Right lobe of liver (tissue), 6 donors: ENCODE measurements around the gene COPS9. TPM values are rescaled to one million over a fixed set of nuclear protein-coding genes. Genes with fewer than 3 reads are reported as not detected.

Experiments
- ATAC-seq, 4 donors: fragments of 200-7000 bp; cut with Tn5 transposase; one replicate each; pipeline ENCODE4 v1.9.1; 2020; ENCODE audit warnings: mild to moderate bottlenecking in 4 of 4, moderate library complexity in 4 of 4
- DNase-seq, 3 donors: peaks; one replicate each; pipeline ENCODE4 v3.0.0-alpha.2; 2020
- H3K27ac ChIP-seq, 3 donors: fragments of 200-600 bp; one replicate each; pipeline ENCODE4 v1.8.0; 2022
- H3K27me3 ChIP-seq, 2 donors: fragments of 200-600 bp; one replicate each; pipeline ENCODE4 v1.8.0; 2022
- H3K36me3 ChIP-seq, 4 donors: fragments of 200-600 bp; sonication (generic) in 1 of 4; one replicate each; pipeline versions ENCODE4 v1.5.1 to v1.8.0; 2017 to 2022; ENCODE audit warnings: control low read depth in 1 of 4
- H3K4me1 ChIP-seq, 4 donors: fragments of 200-600 bp; sonication (generic) in 1 of 4; one replicate each; pipeline versions ENCODE4 v1.5.1 to v1.8.0; 2017 to 2022; ENCODE audit warnings: control low read depth in 1 of 4
- H3K4me3 ChIP-seq, 3 donors: fragments of 200-600 bp; one replicate each; pipeline ENCODE4 v1.8.0; 2022
- H3K9me3 ChIP-seq, 4 donors: fragments of 200-600 bp; sonication (generic) in 1 of 4; one replicate each; pipeline versions ENCODE4 v1.5.1 to v1.8.0; 2017 to 2022; ENCODE audit warnings: control low read depth in 1 of 4
- POLR2A ChIP-seq: fragments of 450-650 bp; IDR thresholded peaks from one replicate; pipeline ENCODE4 v1.6.1; 2017; ENCODE audit warnings: antibody characterized with exemption, mild to moderate bottlenecking
- WGBS: methylation state at CpG from one replicate; pipeline ENCODE4 v1.1.6; 2018; ENCODE audit warnings: low coverage, low lambda C conversion rate; ENCODE audit not compliant: insufficient coverage; ENCODE audit errors: missing lambda C conversion rate; 5-methylcytosine and 5-hydroxymethylcytosine counted together
- intact Hi-C, 2 donors: fragments of 100-400 bp; cut with DNase I; formaldehyde crosslinking; loops; one replicate each; pipeline versions ENCODE4 v1.11.2 to v1.14.1; 2022
- total RNA-seq, 6 experiments: library from RNA; depleted of rRNA in 2 of 6; stranded (reverse); fragments of >200 nt in 2 of 6; fragmentation: NEBNext Ultra II Directional in 3 of 6; extraction: Animal tissue kit (Norgen Biotek cat#: 25700) in 3 of 6; gene quantifications; one replicate each; pipeline versions ENCODE4 v1.1.0 to v1.2.4, GENCODE V29; 2016 to 2023
- TF ChIP-seq, protein P1 (sequence below), 4 donors: fragments of 200-600 bp in 3 of 4; fragments of 450-650 bp in 1 of 4; IDR thresholded peaks; one replicate each; pipeline versions ENCODE4 v1.5.1 to v1.8.0; 2016 to 2022; ENCODE audit warnings: antibody characterized with exemption in 4 of 4, mild to moderate bottlenecking in 2 of 4
- donor health status: DM: no; HTN: yes; CAD: no.
- donor health status: DM: no; HTN: no; CAD: no.
- donor health status: DM: no; HTN: no; CAD: no.
- donor health status: DM: no; HTN: yes; CAD: no.
- donor health status: DM: no; HTN: yes; CAD: no.

COPS9 gene
- total RNA-seq, 6 experiments from 2014 or later, result 33.1 to 66.1 (median 45.8) TPM

DNA sequence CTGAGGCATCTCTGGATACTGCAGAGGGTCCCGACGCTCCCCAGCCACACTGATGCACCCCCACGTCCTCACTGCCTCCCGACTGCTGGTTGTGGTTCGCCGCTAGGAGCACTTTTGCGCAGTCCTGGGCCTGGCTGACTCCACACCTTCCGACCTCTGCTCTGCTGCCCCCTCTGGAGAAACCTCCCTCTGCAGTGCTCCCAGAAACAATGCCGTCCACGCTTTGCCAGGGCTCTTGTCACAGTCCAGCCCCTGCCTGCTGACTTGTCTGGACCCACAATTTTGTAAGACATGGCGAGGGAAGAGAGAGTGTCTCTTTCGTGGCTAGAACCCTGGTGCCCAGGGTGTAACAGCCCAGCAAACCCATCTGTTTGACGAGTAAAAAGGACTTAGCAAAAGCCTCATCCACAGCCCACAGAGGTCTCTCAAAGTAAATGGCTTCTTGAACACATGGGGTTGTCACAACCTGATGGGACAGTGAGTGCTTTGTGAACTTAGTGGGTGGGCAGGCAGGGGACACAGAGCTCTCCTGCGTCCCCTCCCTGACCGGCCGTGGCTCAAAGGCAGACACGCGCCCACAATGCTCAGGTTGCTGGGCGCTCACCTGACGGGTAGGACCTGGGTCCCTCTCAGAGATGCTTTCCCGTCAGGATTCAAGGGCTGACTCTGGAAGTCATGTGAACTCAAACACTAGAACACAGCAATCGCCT, 4.0 kb downstream of the COPS9 start:
- H3K4me1 ChIP-seq, result peaks cover 0 to 11% (median 2%) of the 10 kb centered on the region in 4 donors
- WGBS, result 93% methylated on average over 3 of the region's 22 CpGs
- no peaks in the 10 kb centered on the region for H3K27me3 ChIP-seq
- H3K36me3 ChIP-seq, result peaks cover 0 to 50% (median 19%) of the 10 kb centered on the region in 4 donors
- ATAC-seq, result no peak
- no peak overlapping the region for H3K4me3 ChIP-seq
- no peak overlapping the region for H3K27ac ChIP-seq
- intact Hi-C loops, result no loop called here
- no peaks in the 10 kb centered on the region for H3K9me3 ChIP-seq
- DNase-seq, result peak in 1 of 3 donors; percentile 28
- TF ChIP-seq, protein P1, sequence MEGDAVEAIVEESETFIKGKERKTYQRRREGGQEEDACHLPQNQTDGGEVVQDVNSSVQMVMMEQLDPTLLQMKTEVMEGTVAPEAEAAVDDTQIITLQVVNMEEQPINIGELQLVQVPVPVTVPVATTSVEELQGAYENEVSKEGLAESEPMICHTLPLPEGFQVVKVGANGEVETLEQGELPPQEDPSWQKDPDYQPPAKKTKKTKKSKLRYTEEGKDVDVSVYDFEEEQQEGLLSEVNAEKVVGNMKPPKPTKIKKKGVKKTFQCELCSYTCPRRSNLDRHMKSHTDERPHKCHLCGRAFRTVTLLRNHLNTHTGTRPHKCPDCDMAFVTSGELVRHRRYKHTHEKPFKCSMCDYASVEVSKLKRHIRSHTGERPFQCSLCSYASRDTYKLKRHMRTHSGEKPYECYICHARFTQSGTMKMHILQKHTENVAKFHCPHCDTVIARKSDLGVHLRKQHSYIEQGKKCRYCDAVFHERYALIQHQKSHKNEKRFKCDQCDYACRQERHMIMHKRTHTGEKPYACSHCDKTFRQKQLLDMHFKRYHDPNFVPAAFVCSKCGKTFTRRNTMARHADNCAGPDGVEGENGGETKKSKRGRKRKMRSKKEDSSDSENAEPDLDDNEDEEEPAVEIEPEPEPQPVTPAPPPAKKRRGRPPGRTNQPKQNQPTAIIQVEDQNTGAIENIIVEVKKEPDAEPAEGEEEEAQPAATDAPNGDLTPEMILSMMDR (IDR thresholded peaks at IDR 0.05), result no peak
- no peak for TF ChIP-seq POLR2A

DNA sequence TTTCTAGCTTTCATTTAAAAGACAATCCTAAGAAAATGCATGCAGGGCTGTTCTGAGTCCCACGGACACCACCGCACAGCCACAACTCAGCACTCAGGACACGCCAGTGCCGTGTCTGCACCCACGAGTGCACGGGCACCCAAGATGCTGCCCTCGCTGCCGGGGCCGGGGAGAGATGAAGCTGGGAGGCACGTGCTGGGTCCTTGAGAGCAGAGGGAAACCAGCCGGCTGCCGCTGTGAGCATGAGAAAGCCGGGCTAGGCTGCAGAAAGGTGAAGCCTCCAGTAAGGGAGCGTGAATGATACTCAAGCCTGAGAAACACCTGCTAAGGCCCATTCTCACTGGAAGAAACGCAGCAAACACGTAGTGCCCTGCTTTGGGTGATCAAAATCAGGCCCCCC, 4.8 kb downstream of the COPS9 start:
- Histone ChIP-seq H3K9me3 (no peaks in the 10 kb centered on the region), H3K4me3 (no peak overlapping the region), H3K27ac (no peak overlapping the region), H3K36me3 (peaks cover 0 to 50% (median 19%) of the 10 kb centered on the region in 4 donors), H3K27me3 (no peaks in the 10 kb centered on the region), H3K4me1 (peaks cover 0 to 11% (median 2%) of the 10 kb centered on the region in 4 donors)
- 84% methylated on average over 5 of the region's 16 CpGs for WGBS
- intact Hi-C loops, result no loop called here
- no peak for DNase-seq
- TF ChIP-seq, protein P1 (IDR thresholded peaks at IDR 0.05), result no peak
- TF ChIP-seq POLR2A, result no peak
- no peak for ATAC-seq

DNA sequence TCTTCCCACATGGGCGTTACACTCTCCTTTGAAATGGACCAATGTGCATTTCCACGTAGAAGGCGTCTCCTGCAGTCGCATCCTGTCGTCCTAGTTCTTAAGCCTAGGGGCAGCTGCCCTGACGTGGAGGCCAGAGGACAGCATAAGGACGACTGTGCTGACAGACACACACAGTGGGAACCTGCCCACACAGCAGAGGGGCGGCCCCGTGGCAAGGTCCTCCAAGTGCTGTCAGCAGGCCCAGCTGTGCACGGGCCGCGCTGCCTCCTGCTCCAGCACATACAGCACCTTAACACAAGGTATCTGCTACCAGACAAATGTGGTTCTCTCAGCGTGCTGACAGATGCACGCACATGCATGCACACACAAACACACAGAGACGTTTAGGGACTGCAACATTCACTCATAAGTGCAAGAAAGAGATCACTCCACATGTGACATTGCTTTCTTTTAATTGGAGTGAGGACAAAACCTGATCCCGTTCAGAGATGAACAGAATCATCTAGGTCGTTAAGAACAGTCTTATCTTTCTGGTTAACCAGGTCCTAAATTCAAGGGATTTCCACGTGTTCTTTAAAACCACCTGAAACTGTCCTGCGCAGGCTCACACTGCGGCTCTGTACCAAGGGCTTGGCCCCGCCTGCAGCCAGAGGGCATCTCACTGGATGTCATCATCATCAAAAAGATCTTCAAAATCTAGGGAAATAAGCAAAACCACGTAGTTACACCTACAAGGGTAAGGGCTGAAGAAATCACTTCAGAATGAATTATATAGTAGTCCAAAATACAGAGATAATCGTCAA, 5.5 kb downstream of the COPS9 start:
- Histone ChIP-seq H3K36me3 (peaks cover 0 to 50% (median 19%) of the 10 kb centered on the region in 4 donors), H3K4me3 (no peak overlapping the region), H3K27me3 (no peaks in the 10 kb centered on the region), H3K9me3 (no peaks in the 10 kb centered on the region), H3K4me1 (peaks cover 0 to 11% (median 2%) of the 10 kb centered on the region in 4 donors), H3K27ac (no peak overlapping the region)
- ATAC-seq (no peak), DNase-seq (no peak)
- intact Hi-C loops, result no loop called here
- WGBS, result 87% methylated on average over 12 of the region's 23 CpGs
- TF ChIP-seq, protein P1 (IDR thresholded peaks at IDR 0.05), result no peak
- TF ChIP-seq POLR2A, result no peak

DNA sequence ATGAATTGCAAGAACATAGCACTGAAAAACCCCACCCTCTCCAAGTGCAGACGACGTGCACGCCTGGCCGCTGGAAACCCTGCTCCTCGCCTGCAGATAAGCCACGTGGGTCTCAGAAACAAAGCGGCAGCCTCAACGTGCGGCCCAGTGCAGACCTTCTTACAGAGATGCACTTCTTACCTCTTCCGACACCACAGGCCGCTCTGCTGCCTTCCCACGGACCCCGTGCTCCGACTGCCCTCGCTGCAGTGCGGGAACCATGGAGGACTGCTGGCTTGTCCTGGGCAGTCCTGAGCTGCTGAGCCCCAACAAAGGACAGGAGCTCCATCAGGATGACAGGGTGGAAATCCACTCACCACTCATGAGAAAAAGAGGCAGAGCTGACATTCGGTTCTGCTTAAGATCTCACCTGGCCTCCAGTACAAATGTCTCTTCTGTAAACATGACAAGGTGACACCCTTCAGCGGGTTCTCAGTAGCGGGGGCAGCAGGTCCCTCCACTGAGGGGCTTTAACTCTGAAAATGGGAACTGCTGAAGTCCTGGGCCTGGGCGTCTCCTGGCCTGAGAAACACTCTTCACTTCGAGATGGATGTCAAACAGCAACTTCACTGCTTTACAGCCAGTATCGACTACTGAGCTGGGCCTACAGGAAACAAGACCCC, 6.2 kb downstream of the COPS9 start:
- no peaks in the 10 kb centered on the region for H3K27me3 ChIP-seq
- TF ChIP-seq, protein P1 (IDR thresholded peaks at IDR 0.05), result no peak
- TF ChIP-seq POLR2A, result no peak
- intact Hi-C loops, result no loop called here
- DNase-seq (no peak), ATAC-seq (no peak)
- H3K4me1 ChIP-seq, result peaks cover 0 to 4% (median 0%) of the 10 kb centered on the region in 4 donors
- no peak overlapping the region for H3K27ac ChIP-seq
- no peak overlapping the region for H3K4me3 ChIP-seq
- H3K36me3 ChIP-seq, result peaks cover 0 to 50% (median 19%) of the 10 kb centered on the region in 4 donors
- H3K9me3 ChIP-seq, result no peaks in the 10 kb centered on the region
- 88% methylated on average over 6 of the region's 22 CpGs for WGBS
